Spleen (tissue), 7 donors: ENCODE results near the gene CPNE1.

Experiments
- POLR2A ChIP-seq, 3 donors: fragments of 450-650 bp; IDR thresholded peaks; one replicate each; pipeline ENCODE4 v1.5.1; 2017; ENCODE audit warnings: antibody characterized with exemption in 3 of 3, mild to moderate bottlenecking in 1 of 3
- TF ChIP-seq, protein P1 (sequence below), 11 experiments: fragments of 200-600 bp in 7 of 11; fragments of 450-650 bp in 4 of 11; sonication (generic) in 4 of 11; IDR thresholded peaks in 8 of 11; conservative IDR thresholded peaks in 3 of 11; 1 replicate in 7 of 11; 2 replicates in 4 of 11; pipeline versions ENCODE4 v1.4.0 to v1.8.0; 2016 to 2021; ENCODE audit warnings: antibody characterized with exemption in 11 of 11, inconsistent platforms in 4 of 11, mild to moderate bottlenecking in 1 of 11
- donor health status: DM: no; HTN: no; CAD: no; lungs with moderate emphysema.
- donor health status: DM: no; HTN: no; CAD: no.
- donor health status: DM: no; HTN: no; CAD: no.

DNA sequence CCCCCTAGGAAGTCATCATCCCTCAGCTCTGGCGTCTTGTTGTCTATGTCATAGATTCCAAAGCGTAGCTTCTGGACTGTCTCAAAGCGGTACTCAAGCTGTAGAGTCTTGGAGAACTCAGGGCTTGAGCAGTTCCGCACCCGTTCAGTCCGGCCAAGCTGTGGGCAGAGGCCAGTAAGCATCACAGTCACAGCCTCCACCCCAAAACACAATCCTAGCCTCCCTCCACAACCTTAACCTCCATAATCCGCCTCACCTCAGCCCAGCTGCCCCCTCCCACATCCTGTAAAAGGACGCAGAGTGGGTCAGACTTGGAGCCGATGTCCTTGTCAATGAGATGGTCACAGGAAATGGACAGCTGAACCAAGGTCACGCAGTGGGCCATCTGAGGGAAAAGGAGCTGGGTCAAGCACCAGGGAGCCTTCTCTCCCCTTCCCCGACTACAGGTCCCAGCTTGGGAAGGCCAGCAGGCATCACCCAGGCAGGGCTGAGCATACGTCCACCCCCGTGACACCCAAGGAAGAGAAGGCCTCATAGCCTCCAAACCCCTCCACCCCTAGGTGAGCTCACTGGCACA, 32.1 kb downstream of the CPNE1 start:
- TF ChIP-seq, protein P1, sequence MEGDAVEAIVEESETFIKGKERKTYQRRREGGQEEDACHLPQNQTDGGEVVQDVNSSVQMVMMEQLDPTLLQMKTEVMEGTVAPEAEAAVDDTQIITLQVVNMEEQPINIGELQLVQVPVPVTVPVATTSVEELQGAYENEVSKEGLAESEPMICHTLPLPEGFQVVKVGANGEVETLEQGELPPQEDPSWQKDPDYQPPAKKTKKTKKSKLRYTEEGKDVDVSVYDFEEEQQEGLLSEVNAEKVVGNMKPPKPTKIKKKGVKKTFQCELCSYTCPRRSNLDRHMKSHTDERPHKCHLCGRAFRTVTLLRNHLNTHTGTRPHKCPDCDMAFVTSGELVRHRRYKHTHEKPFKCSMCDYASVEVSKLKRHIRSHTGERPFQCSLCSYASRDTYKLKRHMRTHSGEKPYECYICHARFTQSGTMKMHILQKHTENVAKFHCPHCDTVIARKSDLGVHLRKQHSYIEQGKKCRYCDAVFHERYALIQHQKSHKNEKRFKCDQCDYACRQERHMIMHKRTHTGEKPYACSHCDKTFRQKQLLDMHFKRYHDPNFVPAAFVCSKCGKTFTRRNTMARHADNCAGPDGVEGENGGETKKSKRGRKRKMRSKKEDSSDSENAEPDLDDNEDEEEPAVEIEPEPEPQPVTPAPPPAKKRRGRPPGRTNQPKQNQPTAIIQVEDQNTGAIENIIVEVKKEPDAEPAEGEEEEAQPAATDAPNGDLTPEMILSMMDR (IDR thresholded peaks at IDR 0.05 in 8 of 11, conservative IDR thresholded peaks at IDR 0.05 in 3 of 11): no peak
- TF ChIP-seq POLR2A (IDR thresholded peaks at IDR 0.05): no peak
